IMR-90 (cell line): ENCODE results near the gene OGFOD2. TPM values are rescaled to one million over a fixed set of nuclear protein-coding genes. Genes with fewer than 3 reads are reported as not detected.

ENCODE experiments used
- ATAC-seq: fragments of 200-7000 bp; cut with Tn5 transposase; 2 replicates; pipeline ENCODE4 v1.9.1; 2020; ENCODE audit warnings: low read depth, mild to moderate bottlenecking, moderate library complexity
- BruUV-seq: library from RNA; stranded (reverse); fragments of 400-500 nt; replicated peaks from 2 replicates; lab custom pipeline; 2021; lab: Mats Ljungman, UMichigan
- CTCF ChIA-PET: fragments of 300-600 bp; formaldehyde crosslinking; extraction: SDS; loops from one replicate; lab custom pipeline; 2021; ENCODE audit warnings: antibody characterized with exemption; lab: Yijun Ruan, JAX
- POLR2A ChIA-PET: fragments of 300-600 bp; sonication (Branson Sonifier 250); formaldehyde crosslinking; loops from one replicate; lab custom pipeline; 2022; ENCODE audit warnings: antibody characterized with exemption; ENCODE audit not compliant: unreplicated experiment; lab: Charles Lee
- DNase-seq: peaks from one replicate; pipeline ENCODE4 v3.0.0; 2013
- H2AFZ ChIP-seq: replicated peaks from 2 replicates; pipeline ENCODE3; 2013; ENCODE audit warnings: low read length, mild to moderate bottlenecking; ENCODE audit not compliant: poor library complexity
- H2AK5ac ChIP-seq: 2 replicates; pipeline ENCODE4 v1.6.1; 2013; ENCODE audit warnings: low read depth, low read length, inconsistent platforms
- H2AK9ac ChIP-seq: replicated peaks from 2 replicates; pipeline ENCODE3; 2013; ENCODE audit warnings: mild to moderate bottlenecking, low read depth, low read length, moderate library complexity; ENCODE audit not compliant: poor library complexity
- H2BK120ac ChIP-seq: 2 replicates; pipeline ENCODE4 v1.6.1; 2013; ENCODE audit warnings: low read depth, low read length, inconsistent platforms
- H2BK15ac ChIP-seq: 3 replicates; pipeline ENCODE4 v1.6.1; 2013; ENCODE audit warnings: low read depth, low read length, inconsistent platforms
- H2BK20ac ChIP-seq: 2 replicates; pipeline ENCODE4 v1.6.1; 2013; ENCODE audit warnings: low read depth, mild to moderate bottlenecking, inconsistent platforms, low read length, moderate library complexity
- H2BK5ac ChIP-seq: 2 replicates; pipeline ENCODE4 v1.6.1; 2013; ENCODE audit warnings: mild to moderate bottlenecking, low read depth, low read length, inconsistent platforms; ENCODE audit not compliant: poor library complexity, severe bottlenecking
- H3K14ac ChIP-seq: replicated peaks from 2 replicates; pipeline ENCODE4 v1.6.1; 2013; ENCODE audit warnings: low read depth, low read length, inconsistent platforms
- H3K18ac ChIP-seq: 2 replicates; pipeline ENCODE4 v1.6.1; 2013; ENCODE audit warnings: low read depth, low read length, control low read depth
- H3K23ac ChIP-seq: 2 replicates; pipeline ENCODE4 v1.6.1; 2013; ENCODE audit warnings: low read depth, low read length, inconsistent platforms
- H3K27ac ChIP-seq: 2 replicates; pipeline ENCODE4 v1.5.1; 2013; ENCODE audit warnings: mild to moderate bottlenecking, control low read depth, low read length; ENCODE audit not compliant: insufficient read depth
- H3K27me3 ChIP-seq: 2 replicates; pipeline ENCODE4 v1.6.1; 2013; ENCODE audit warnings: low read length; ENCODE audit not compliant: control insufficient read depth, insufficient read depth
- H3K36me3 ChIP-seq: 2 replicates; pipeline ENCODE4 v1.6.1; 2013; ENCODE audit warnings: low read length, mixed read lengths; ENCODE audit not compliant: control insufficient read depth, insufficient read depth
- H3K4ac ChIP-seq: 2 replicates; pipeline ENCODE4 v1.6.1; 2013; ENCODE audit warnings: low read depth, low read length, inconsistent platforms
- H3K4me1 ChIP-seq: 2 replicates; pipeline ENCODE4 v1.6.1; 2013; ENCODE audit warnings: low read length, mixed read lengths; ENCODE audit not compliant: control insufficient read depth, insufficient read depth
- H3K4me2 ChIP-seq: 2 replicates; pipeline ENCODE4 v1.6.1; 2013; ENCODE audit warnings: low read depth, mild to moderate bottlenecking, control low read depth, low read length, moderate library complexity
- H3K4me3 ChIP-seq: 2 replicates; pipeline ENCODE4 v1.5.1; 2013; ENCODE audit warnings: low read depth, mild to moderate bottlenecking, control low read depth, low read length, moderate library complexity; ENCODE audit not compliant: insufficient read depth
- H3K56ac ChIP-seq: 2 replicates; pipeline ENCODE4 v1.6.1; 2013; ENCODE audit warnings: low read length, inconsistent platforms; ENCODE audit not compliant: insufficient read depth; ENCODE audit errors: extremely low read depth
- H3K79me1 ChIP-seq, 2 experiments: 2 replicates each; pipeline ENCODE4 v1.6.1; 2013; ENCODE audit warnings: low read length in 2 of 2, inconsistent platforms in 1 of 2, low read depth in 1 of 2
- H3K9ac ChIP-seq: 2 replicates; pipeline ENCODE4 v1.6.1; 2013; ENCODE audit warnings: low read depth, low read length, control low read depth
- H3K9me1 ChIP-seq: 2 replicates; pipeline ENCODE4 v1.6.1; 2013; ENCODE audit warnings: low read length, inconsistent platforms; ENCODE audit not compliant: insufficient read depth
- H3K9me3 ChIP-seq: 2 replicates; pipeline ENCODE4 v1.6.1; 2013; ENCODE audit warnings: low read length; ENCODE audit not compliant: control insufficient read depth, insufficient read depth
- H4K20me1 ChIP-seq: 2 replicates; pipeline ENCODE4 v1.6.1; 2013; ENCODE audit warnings: low read length, inconsistent platforms; ENCODE audit not compliant: insufficient read depth
- H4K5ac ChIP-seq: 2 replicates; pipeline ENCODE4 v1.6.1; 2013; ENCODE audit warnings: mild to moderate bottlenecking, low read depth, low read length, control low read depth
- H4K8ac ChIP-seq, 2 experiments: 2 replicates each; pipeline ENCODE4 v1.6.1; 2013; ENCODE audit warnings: low read depth in 2 of 2, low read length in 2 of 2, control low read depth in 1 of 2, inconsistent platforms in 1 of 2
- H4K91ac ChIP-seq: 2 replicates; pipeline ENCODE4 v1.6.1; 2013; ENCODE audit warnings: low read depth, low read length, inconsistent platforms; ENCODE audit not compliant: insufficient read depth
- BHLHE40 ChIP-seq: fragments of 150-350 bp; IDR thresholded peaks from 2 replicates; pipeline ENCODE4 v1.6.1; 2016; ENCODE audit warnings: mild to moderate bottlenecking, low read depth, low read length
- CEBPB ChIP-seq: IDR thresholded peaks from 2 replicates; pipeline ENCODE4 v1.6.1; 2012; ENCODE audit warnings: low read depth, low read length, improper control_type of control experiment
- CHD1 ChIP-seq: IDR thresholded peaks from 2 replicates; pipeline ENCODE4 v1.6.1; 2012; ENCODE audit warnings: low read depth, low read length, improper control_type of control experiment
- MAZ ChIP-seq: IDR thresholded peaks from 2 replicates; pipeline ENCODE4 v1.6.1; 2012; ENCODE audit warnings: low read depth, mild to moderate bottlenecking, low read length, improper control_type of control experiment, moderate library complexity, borderline replicate concordance
- MXI1 ChIP-seq: IDR thresholded peaks from 2 replicates; pipeline ENCODE4 v1.6.1; 2012; ENCODE audit warnings: low read depth, mild to moderate bottlenecking, low read length, moderate library complexity, borderline replicate concordance
- NFE2L2 ChIP-seq: fragments of 150-350 bp; IDR thresholded peaks from 2 replicates; pipeline ENCODE4 v1.6.1; 2016; ENCODE audit warnings: low read depth, mild to moderate bottlenecking, low read length
- RAD21 ChIP-seq: IDR thresholded peaks from 2 replicates; pipeline ENCODE4 v1.6.1; 2012; ENCODE audit warnings: low read length, improper control_type of control experiment
- RFX5 ChIP-seq: IDR thresholded peaks from 2 replicates; pipeline ENCODE4 v1.8.0; 2012; ENCODE audit warnings: low read depth, mild to moderate bottlenecking, low read length, moderate library complexity
- SMC3 ChIP-seq: fragments of 150-350 bp; IDR thresholded peaks from 2 replicates; pipeline ENCODE4 v1.6.1; 2016; ENCODE audit warnings: low read depth, mild to moderate bottlenecking, antibody characterized with exemption, low read length, moderate library complexity
- WGBS, 2 experiments: methylation state at CpG; one replicate each; pipeline versions ENCODE4 v1.1.5 to v1.1.7; 2013; ENCODE audit warnings: missing lambda C conversion rate in 2 of 2; ENCODE audit not compliant: insufficient read length in 1 of 2; ENCODE audit errors: extremely low coverage in 2 of 2; 5-methylcytosine and 5-hydroxymethylcytosine counted together
- dilution Hi-C: fragments of 300-500 bp; cut with HindIII; formaldehyde crosslinking; loops from one replicate; pipeline ENCODE4 v1.14.3; 2018; ENCODE audit warnings: low sequenced_read_pairs; ENCODE audit not compliant: unreplicated experiment
- in situ Hi-C: fragments of 300-500 bp; cut with MboI; formaldehyde crosslinking; loops from 3 replicates; pipeline ENCODE4 v1.14.3; 2019; ENCODE audit warnings: low sequenced_read_pairs, inconsistent platforms, mixed read lengths
- intact Hi-C: fragments of 100-400 bp; cut with micrococcal nuclease; formaldehyde crosslinking; loops from 2 replicates; pipeline ENCODE4 v1.10.0; 2022
- polyA plus RNA-seq, 3 experiments: library from polyadenylated mRNA; depleted of rRNA; stranded (reverse); fragments of >200 nt; gene quantifications; 2 replicates each; pipeline ENCODE4 v1.2.3, GENCODE V29; 2012; ENCODE audit warnings: low replicate concordance in 1 of 3
- total RNA-seq: library from RNA; depleted of rRNA; stranded (reverse); fragments of >200 nt; gene quantifications from 2 replicates; pipeline ENCODE4 v1.2.3, GENCODE V29; 2012
- TF ChIP-seq, protein P1 (sequence below): conservative IDR thresholded peaks from 2 replicates; pipeline ENCODE4 v1.5.1; 2012; ENCODE audit warnings: mild to moderate bottlenecking, low read depth, low read length, improper control_type of control experiment

OGFOD2 gene
- total and polyA plus RNA-seq, 2 of the 4 experiments (the other 2 are of a cell fraction) = 4.3 to 18.2 TPM

GRCh38 chr12:122990961-122991622, 16.0 kb downstream of the OGFOD2 start:
- no peak overlapping the region for H4K5ac ChIP-seq
- 81% methylated on average over 9 of the region's 13 CpGs; no CpG with 5 or more reads in 1 of the 2 experiments for WGBS, 2 experiments
- H3K23ac ChIP-seq = no peak overlapping the region
- POLR2A ChIA-PET = no interaction called here
- dilution Hi-C loops (loop anchor here (25.0 kb wide), 1 partner anchor 246 kb away; the partner anchor contains the start of genes MPHOSPH9 and MTRFR), intact Hi-C loops (no loop called here), in situ Hi-C loops (no loop called here)
- H3K4me1 ChIP-seq = no peaks in the 10 kb centered on the region
- H3K79me1 ChIP-seq = no peaks in the 10 kb centered on the region
- H3K56ac ChIP-seq = no peak overlapping the region
- H2BK20ac ChIP-seq = no peak overlapping the region
- H3K9ac ChIP-seq = no peak overlapping the region
- no peak overlapping the region for H3K18ac ChIP-seq
- no peak overlapping the region for H2BK120ac ChIP-seq
- H2AFZ ChIP-seq = no peak overlapping the region
- TF ChIP-seq RAD21 = no peak
- TF ChIP-seq MXI1 = no peak
- no peak for TF ChIP-seq CEBPB
- no peak for TF ChIP-seq NFE2L2
- no peak for TF ChIP-seq CHD1
- TF ChIP-seq MAZ = no peak
- TF ChIP-seq RFX5 = no peak
- TF ChIP-seq, protein P1, sequence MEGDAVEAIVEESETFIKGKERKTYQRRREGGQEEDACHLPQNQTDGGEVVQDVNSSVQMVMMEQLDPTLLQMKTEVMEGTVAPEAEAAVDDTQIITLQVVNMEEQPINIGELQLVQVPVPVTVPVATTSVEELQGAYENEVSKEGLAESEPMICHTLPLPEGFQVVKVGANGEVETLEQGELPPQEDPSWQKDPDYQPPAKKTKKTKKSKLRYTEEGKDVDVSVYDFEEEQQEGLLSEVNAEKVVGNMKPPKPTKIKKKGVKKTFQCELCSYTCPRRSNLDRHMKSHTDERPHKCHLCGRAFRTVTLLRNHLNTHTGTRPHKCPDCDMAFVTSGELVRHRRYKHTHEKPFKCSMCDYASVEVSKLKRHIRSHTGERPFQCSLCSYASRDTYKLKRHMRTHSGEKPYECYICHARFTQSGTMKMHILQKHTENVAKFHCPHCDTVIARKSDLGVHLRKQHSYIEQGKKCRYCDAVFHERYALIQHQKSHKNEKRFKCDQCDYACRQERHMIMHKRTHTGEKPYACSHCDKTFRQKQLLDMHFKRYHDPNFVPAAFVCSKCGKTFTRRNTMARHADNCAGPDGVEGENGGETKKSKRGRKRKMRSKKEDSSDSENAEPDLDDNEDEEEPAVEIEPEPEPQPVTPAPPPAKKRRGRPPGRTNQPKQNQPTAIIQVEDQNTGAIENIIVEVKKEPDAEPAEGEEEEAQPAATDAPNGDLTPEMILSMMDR = no peak
- TF ChIP-seq BHLHE40 = no peak
- TF ChIP-seq SMC3 = no peak
- H2BK5ac ChIP-seq = no peak overlapping the region
- H2AK5ac ChIP-seq = no peak overlapping the region
- no peak for DNase-seq
- no peaks in the 10 kb centered on the region for H3K9me3 ChIP-seq
- H2BK15ac ChIP-seq = no peak overlapping the region
- no peak overlapping the region for H4K8ac ChIP-seq
- CTCF ChIA-PET = no interaction called here
- no peaks in the 10 kb centered on the region; the same call in 1 of the 2 replicates for H4K20me1 ChIP-seq
- H4K91ac ChIP-seq = no peak overlapping the region
- H3K27me3 ChIP-seq = no peaks in the 10 kb centered on the region
- H3K4ac ChIP-seq = no peak overlapping the region
- H3K4me2 ChIP-seq = no peak overlapping the region
- peaks cover 6% of the 10 kb centered on the region; the same call in 1 of the 2 replicates for H3K9me1 ChIP-seq
- no peak for ATAC-seq
- no peak overlapping the region for H3K14ac ChIP-seq
- H3K27ac ChIP-seq = no peak overlapping the region
- H3K4me3 ChIP-seq = no peak overlapping the region
- peaks cover 40% of the 10 kb centered on the region; the same call in 1 of the 2 replicates for H3K36me3 ChIP-seq
- no TSS peak for BruUV-seq
- H2AK9ac ChIP-seq = no peak overlapping the region
